Activated B cell treated with CpG ODN at 0.5 μM for 24 hours (primary cell): ENCODE measurements around the gene ALG1. TPM values are rescaled to one million over a fixed set of nuclear protein-coding genes. Genes with fewer than 3 reads are reported as not detected.
"Not testable (repeated sequence)": the region's sequence is repeated elsewhere in the genome, so short reads cannot be mapped to it uniquely, and the experiment has no call there.

Experiments used
- ATAC-seq: fragments of 200-7000 bp; cut with Tn5 transposase; one replicate; pipeline ENCODE4 v1.10.0; 2021; ENCODE audit warnings: low read depth, mild to moderate bottlenecking, moderate library complexity
- CTCF ChIA-PET: fragments of 350-600 bp; sonication (Branson Sonifier 250); formaldehyde crosslinking; loops from one replicate; lab custom pipeline; 2021; ENCODE audit warnings: antibody characterized with exemption; lab: Charles Lee
- POLR2A ChIA-PET: fragments of 350-600 bp; sonication (Branson Sonifier 250); formaldehyde crosslinking; loops from one replicate; lab custom pipeline; 2021; ENCODE audit warnings: antibody characterized with exemption; lab: Charles Lee
- DNase-seq: peaks from one replicate; pipeline ENCODE4 v3.0.0; 2022
- H3K27ac Mint-ChIP-seq: one replicate; pipeline ENCODE4 v1.8.0; 2020; ENCODE audit warnings: mixed read lengths
- H3K27me3 Mint-ChIP-seq: one replicate; pipeline ENCODE4 v1.8.0; 2021; ENCODE audit warnings: mixed read lengths
- H3K36me3 Mint-ChIP-seq: one replicate; pipeline ENCODE4 v1.8.0; 2021; ENCODE audit warnings: low read depth, mixed read lengths
- H3K4me1 Mint-ChIP-seq: one replicate; pipeline ENCODE4 v1.8.0; 2021; ENCODE audit warnings: mixed read lengths
- H3K4me3 Mint-ChIP-seq: one replicate; pipeline ENCODE4 v1.8.0; 2020; ENCODE audit warnings: mild to moderate bottlenecking, mixed read lengths
- H3K9me3 Mint-ChIP-seq: one replicate; pipeline ENCODE4 v1.8.0; 2020; ENCODE audit warnings: mixed read lengths
- intact Hi-C: fragments of 100-400 bp; cut with micrococcal nuclease; formaldehyde crosslinking; loops from one replicate; pipeline ENCODE4 v1.15.1; 2024
- total RNA-seq: library from RNA; stranded (reverse); gene quantifications from 2 replicates; pipeline ENCODE4 v1.2.3, GENCODE V29; 2022
- TF ChIP-seq, protein P1 (sequence below): fragments of 200-600 bp; IDR thresholded peaks from one replicate; pipeline ENCODE4 v1.8.0; 2022; ENCODE audit warnings: antibody characterized with exemption, mild to moderate bottlenecking

Gene ALG1
- total RNA-seq, 1 donor from 2014 or later: 28.2 TPM

DNA sequence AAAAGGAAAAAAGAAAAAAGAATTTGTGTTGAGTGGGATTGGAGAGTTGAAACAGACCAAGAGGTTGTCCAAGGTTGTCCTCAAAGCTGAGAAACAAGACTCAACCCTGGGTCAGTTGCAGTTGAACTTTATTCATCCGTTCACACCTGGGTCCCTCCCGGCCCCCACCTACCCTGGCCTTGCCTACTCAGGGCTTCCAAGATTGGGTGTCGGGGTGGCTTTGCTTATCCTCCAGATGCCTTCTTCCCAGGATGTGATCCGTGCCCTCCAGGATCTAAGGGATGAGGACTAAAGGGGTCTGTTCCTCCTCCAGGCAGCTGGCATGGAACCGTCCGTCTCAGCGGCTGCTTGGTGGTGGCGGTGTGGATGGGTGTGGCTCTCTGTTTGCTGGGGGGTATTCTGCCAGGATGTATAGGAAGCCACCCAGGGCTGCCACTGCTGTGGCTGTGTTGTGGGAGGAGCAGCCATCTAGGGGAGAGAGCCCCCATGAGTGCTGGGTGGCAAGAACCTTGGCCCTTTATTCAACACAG lies 27.6 kb upstream of the ALG1 start:
- Mint-ChIP-seq H3K9me3 (no peaks in the 10 kb centered on the region), H3K27ac (no peak overlapping the region), H3K27me3 (peaks cover 11% of the 10 kb centered on the region), H3K4me1 (no peaks in the 10 kb centered on the region), H3K36me3 (no peaks in the 10 kb centered on the region), H3K4me3 (no peak overlapping the region)
- ChIA-PET POLR2A (no interaction called here), CTCF (no interaction called here)
- ATAC-seq: no peak
- TF ChIP-seq, protein P1, sequence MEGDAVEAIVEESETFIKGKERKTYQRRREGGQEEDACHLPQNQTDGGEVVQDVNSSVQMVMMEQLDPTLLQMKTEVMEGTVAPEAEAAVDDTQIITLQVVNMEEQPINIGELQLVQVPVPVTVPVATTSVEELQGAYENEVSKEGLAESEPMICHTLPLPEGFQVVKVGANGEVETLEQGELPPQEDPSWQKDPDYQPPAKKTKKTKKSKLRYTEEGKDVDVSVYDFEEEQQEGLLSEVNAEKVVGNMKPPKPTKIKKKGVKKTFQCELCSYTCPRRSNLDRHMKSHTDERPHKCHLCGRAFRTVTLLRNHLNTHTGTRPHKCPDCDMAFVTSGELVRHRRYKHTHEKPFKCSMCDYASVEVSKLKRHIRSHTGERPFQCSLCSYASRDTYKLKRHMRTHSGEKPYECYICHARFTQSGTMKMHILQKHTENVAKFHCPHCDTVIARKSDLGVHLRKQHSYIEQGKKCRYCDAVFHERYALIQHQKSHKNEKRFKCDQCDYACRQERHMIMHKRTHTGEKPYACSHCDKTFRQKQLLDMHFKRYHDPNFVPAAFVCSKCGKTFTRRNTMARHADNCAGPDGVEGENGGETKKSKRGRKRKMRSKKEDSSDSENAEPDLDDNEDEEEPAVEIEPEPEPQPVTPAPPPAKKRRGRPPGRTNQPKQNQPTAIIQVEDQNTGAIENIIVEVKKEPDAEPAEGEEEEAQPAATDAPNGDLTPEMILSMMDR: no peak
- intact Hi-C loops: no loop called here
- DNase-seq: no peak

DNA sequence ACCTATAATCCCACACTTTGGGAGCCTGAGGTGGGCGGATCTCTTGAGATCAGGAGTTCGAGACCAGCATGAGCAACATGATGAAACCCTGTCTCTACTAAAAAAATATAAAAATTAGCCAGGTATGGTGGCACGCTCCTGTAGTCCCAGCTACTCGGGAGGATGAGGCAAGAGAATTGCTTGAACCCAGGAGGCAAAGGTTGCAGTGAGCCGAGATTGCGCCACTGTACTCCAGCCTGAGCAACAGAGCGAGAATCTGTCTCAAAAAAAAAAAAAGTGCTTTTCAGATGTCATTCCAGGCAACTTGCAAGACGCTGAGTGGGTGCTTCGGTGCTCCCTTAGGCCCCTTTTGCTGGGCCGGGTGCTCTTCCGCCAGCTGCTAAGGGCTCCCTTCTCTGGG lies 27.1 kb upstream of the ALG1 start:
- ATAC-seq, H3K36me3 Mint-ChIP-seq, H3K4me3 Mint-ChIP-seq, intact Hi-C loops, DNase-seq, CTCF ChIA-PET, H3K4me1 Mint-ChIP-seq, H3K9me3 Mint-ChIP-seq, POLR2A ChIA-PET, H3K27ac Mint-ChIP-seq: not testable (repeated sequence)
- H3K27me3 Mint-ChIP-seq: peaks cover 11% of the 10 kb centered on the region

- ATAC-seq (no peak), DNase-seq (no peak)
- ChIA-PET CTCF (no interaction called here), POLR2A (no interaction called here)
- peaks cover 11% of the 10 kb centered on the region for H3K27me3 Mint-ChIP-seq
- no peak overlapping the region for H3K4me3 Mint-ChIP-seq
- H3K36me3 Mint-ChIP-seq: no peaks in the 10 kb centered on the region
- peaks cover 2% of the 10 kb centered on the region for H3K9me3 Mint-ChIP-seq
- intact Hi-C loops: no loop called here
- TF ChIP-seq, protein P1: no peak
- no peak overlapping the region for H3K27ac Mint-ChIP-seq
- no peaks in the 10 kb centered on the region for H3K4me1 Mint-ChIP-seq
These were observed 26.0 kb upstream of the ALG1 start for GRCh38 chr16:5045499-5046115.

DNA sequence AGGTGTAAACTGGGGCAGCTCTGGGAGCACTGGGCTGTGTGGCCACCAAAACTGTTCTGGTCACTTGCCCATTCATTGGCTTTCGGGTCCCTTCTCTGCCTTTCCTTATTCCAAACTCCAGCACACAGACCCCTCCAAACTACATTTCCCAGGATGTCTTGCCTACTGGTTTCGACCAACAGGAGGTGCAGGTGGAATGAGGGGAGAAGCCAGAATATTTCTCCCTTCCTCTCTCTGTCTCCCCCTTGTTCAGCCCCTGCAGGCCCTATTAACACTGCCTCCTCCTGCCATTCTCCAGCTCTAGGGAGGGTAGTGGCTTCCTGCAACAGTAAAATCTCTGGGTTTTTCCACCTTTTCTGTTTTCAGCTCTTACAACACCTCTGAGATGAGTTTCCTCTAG lies 24.7 kb upstream of the ALG1 start:
- no peak for DNase-seq
- Mint-ChIP-seq H3K27ac (no peak overlapping the region), H3K4me1 (no peaks in the 10 kb centered on the region), H3K27me3 (peaks cover 9% of the 10 kb centered on the region), H3K4me3 (no peak overlapping the region), H3K9me3 (peaks cover 4% of the 10 kb centered on the region), H3K36me3 (no peaks in the 10 kb centered on the region)
- ChIA-PET CTCF (no interaction called here), POLR2A (no interaction called here)
- ATAC-seq: no peak
- intact Hi-C loops: no loop called here
- TF ChIP-seq, protein P1: no peak

GRCh38 chr16:5054876-5055865 lies 16.5 kb upstream of the ALG1 start:
- Mint-ChIP-seq H3K27me3 (peaks cover 3% of the 10 kb centered on the region), H3K36me3 (no peaks in the 10 kb centered on the region), H3K4me1 (no peaks in the 10 kb centered on the region), H3K4me3 (no peak overlapping the region), H3K9me3 (peaks cover 4% of the 10 kb centered on the region), H3K27ac (no peak overlapping the region)
- TF ChIP-seq, protein P1: no peak
- no peak for ATAC-seq
- DNase-seq: no peak
- ChIA-PET POLR2A (no interaction called here), CTCF (no interaction called here)
- intact Hi-C loops: no loop called here
